ENCODE results near the gene TTC13. TPM values are rescaled to one million over a fixed set of nuclear protein-coding genes. Genes with fewer than 3 reads are reported as not detected.

The TTC13 gene
- total RNA-seq, 1 experiment from 2014 or later = 12.3 TPM

GRCh38 chr1:230938924-230939368 lies 39.7 kb downstream of the TTC13 start:
- H2AFZ ChIP-seq (ENCODE audit: low read depth, low read length, poor library complexity, severe bottlenecking) = no peak overlapping the region
- H3K4me2 ChIP-seq (ENCODE audit: low read length) = no peak overlapping the region
- H3K4me1 ChIP-seq (ENCODE audit: control insufficient read depth in 1 of 2, insufficient read depth in 2 of 2, low read length in 2 of 2) = 0 out of 4 replicates have a peak, but pooled peaks cover 0 to 3% of the 10 kb centered on the region in 2 experiments
- ChIA-PET POLR2A (no interaction called here), CTCF (no interaction called here), RAD21 (ENCODE audit: low non-redundant PET in 1 of 2, low total read pairs in 2 of 2, uncharacterized antibody in 2 of 2, unreplicated experiment in 2 of 2) (no interaction called here)
- no peaks in the 10 kb centered on the region for H3K36me3 ChIP-seq (ENCODE audit: control insufficient read depth in 1 of 2, insufficient read depth in 2 of 2, low read length in 2 of 2)
- no peaks in the 10 kb centered on the region for H3K9me3 ChIP-seq (ENCODE audit: control insufficient read depth in 1 of 2, insufficient read depth in 1 of 2, low read depth in 1 of 2, low read length in 2 of 2)
- H3K4me3 ChIP-seq (replicated peaks in 1 of 2; ENCODE audit: low read depth in 1 of 2, low read length in 2 of 2) = no peak overlapping the region
- no peaks in the 10 kb centered on the region for H3K27me3 ChIP-seq (ENCODE audit: insufficient read depth, low read length)
- ATAC-seq (no peak), DNase-seq (ENCODE audit: low read depth, low spot score) (no peak)
- no peaks in the 10 kb centered on the region for H4K20me1 ChIP-seq (ENCODE audit: insufficient read depth)
- H3K79me2 ChIP-seq (ENCODE audit: insufficient read depth, low read length) = no peaks in the 10 kb centered on the region
- no peaks in the 10 kb centered on the region for H3K9me2 ChIP-seq (ENCODE audit: insufficient read depth)
- BruUV-seq (replicated peaks) = no TSS peak
- TF ChIP-seq POLR2AphosphoS5 (IDR thresholded peaks at IDR 0.05; ENCODE audit: low read depth, low read length) = no peak
- TF ChIP-seq EZH2 (IDR thresholded peaks at IDR 0.05) = no peak
- no peak for TF ChIP-seq ZNF274 (IDR thresholded peaks at IDR 0.05; ENCODE audit: low read depth, low read length)
- no peak for TF ChIP-seq CBX3 (IDR thresholded peaks at IDR 0.05; ENCODE audit: low read depth)
- no peak for TF ChIP-seq ATF3 (IDR thresholded peaks at IDR 0.05)
- TF ChIP-seq ZFX (IDR thresholded peaks at IDR 0.05) = no peak
- no peak for TF ChIP-seq SP1 (IDR thresholded peaks at IDR 0.05; ENCODE audit: low read depth)
- no peak for TF ChIP-seq FOSL1 (IDR thresholded peaks at IDR 0.05; ENCODE audit: low read depth)
- TF ChIP-seq EGR1 (IDR thresholded peaks at IDR 0.05; ENCODE audit: low read depth) = no peak
- TF ChIP-seq EZH2phosphoT487 (IDR thresholded peaks at IDR 0.05; ENCODE audit: borderline replicate concordance) = no peak
- no peak overlapping the region for H3K27ac ChIP-seq (ENCODE audit: low read depth, low read length)
- intact Hi-C loops (cut with micrococcal nuclease) = no loop called here
- no peak overlapping the region for H3K9ac ChIP-seq (ENCODE audit: low read length)

- no peak overlapping the region for H3K4me3 ChIP-seq (replicated peaks in 1 of 2; ENCODE audit: low read depth in 1 of 2, low read length in 2 of 2)
- CTCF ChIA-PET = no interaction called here
- no peak overlapping the region for H3K27ac ChIP-seq (ENCODE audit: low read depth, low read length)
- no peaks in the 10 kb centered on the region for H3K9me3 ChIP-seq (ENCODE audit: control insufficient read depth in 1 of 2, insufficient read depth in 1 of 2, low read depth in 1 of 2, low read length in 2 of 2)
- H4K20me1 ChIP-seq (ENCODE audit: insufficient read depth) = no peaks in the 10 kb centered on the region
- no TSS peak for BruUV-seq (replicated peaks)
- H3K79me2 ChIP-seq (ENCODE audit: insufficient read depth, low read length) = no peaks in the 10 kb centered on the region
- RAD21 ChIA-PET (ENCODE audit: low non-redundant PET in 1 of 2, low total read pairs in 2 of 2, uncharacterized antibody in 2 of 2, unreplicated experiment in 2 of 2) = no interaction called here
- no peak overlapping the region for H3K4me2 ChIP-seq (ENCODE audit: low read length)
- intact Hi-C loops (cut with micrococcal nuclease) = no loop called here
- H3K36me3 ChIP-seq (ENCODE audit: control insufficient read depth in 1 of 2, insufficient read depth in 2 of 2, low read length in 2 of 2) = no peaks in the 10 kb centered on the region
- H3K9me2 ChIP-seq (ENCODE audit: insufficient read depth) = no peaks in the 10 kb centered on the region
- ATAC-seq = no peak
- no peak overlapping the region for H2AFZ ChIP-seq (ENCODE audit: low read depth, low read length, poor library complexity, severe bottlenecking)
- POLR2A ChIA-PET = no interaction called here
- 0 out of 4 replicates have a peak, but pooled peaks cover 0 to 3% of the 10 kb centered on the region in 2 experiments for H3K4me1 ChIP-seq (ENCODE audit: control insufficient read depth in 1 of 2, insufficient read depth in 2 of 2, low read length in 2 of 2)
- DNase-seq (ENCODE audit: low read depth, low spot score) = no peak
- no peak overlapping the region for H3K9ac ChIP-seq (ENCODE audit: low read length)
- H3K27me3 ChIP-seq (ENCODE audit: insufficient read depth, low read length) = no peaks in the 10 kb centered on the region
- TF ChIP-seq ZNF274 (IDR thresholded peaks at IDR 0.05; ENCODE audit: low read depth, low read length) (no peak), REST (IDR thresholded peaks at IDR 0.05; ENCODE audit: low read depth) (no peak), CTCF (IDR thresholded peaks at IDR 0.05 in 2 of 3, conservative IDR thresholded peaks at IDR 0.05 in 1 of 3; ENCODE audit: borderline replicate concordance in 1 of 3, insufficient read depth in 1 of 3, low read depth in 2 of 3, low read length in 2 of 3) (no peak), ELF1 (IDR thresholded peaks at IDR 0.05; ENCODE audit: borderline replicate concordance, low read depth) (no peak), YY1 (IDR thresholded peaks at IDR 0.05; ENCODE audit: extremely low read depth, insufficient replicate concordance, low read depth, low read length) (no peak), FOSL1 (IDR thresholded peaks at IDR 0.05; ENCODE audit: low read depth) (no peak), MAX (IDR thresholded peaks at IDR 0.05) (no peak), CBX3 (IDR thresholded peaks at IDR 0.05; ENCODE audit: low read depth) (no peak), RAD21 (IDR thresholded peaks at IDR 0.05; ENCODE audit: low read depth) (no peak), SRF (IDR thresholded peaks at IDR 0.05; ENCODE audit: low read depth) (no peak)
Measured at GRCh38 chr1:230937371-230937770, 41.3 kb downstream of the TTC13 start.
